HG02981 (cell line): ENCODE measurements around the gene SAMD13.

Experiments used
- ATAC-seq: cut with Tn5 transposase; IDR thresholded peaks from one replicate; pipeline ENCODE4 v1.9.1; 2021; ENCODE audit warnings: mild to moderate bottlenecking, moderate library complexity; ENCODE audit not compliant: unreplicated experiment

The SAMD13 gene

DNA sequence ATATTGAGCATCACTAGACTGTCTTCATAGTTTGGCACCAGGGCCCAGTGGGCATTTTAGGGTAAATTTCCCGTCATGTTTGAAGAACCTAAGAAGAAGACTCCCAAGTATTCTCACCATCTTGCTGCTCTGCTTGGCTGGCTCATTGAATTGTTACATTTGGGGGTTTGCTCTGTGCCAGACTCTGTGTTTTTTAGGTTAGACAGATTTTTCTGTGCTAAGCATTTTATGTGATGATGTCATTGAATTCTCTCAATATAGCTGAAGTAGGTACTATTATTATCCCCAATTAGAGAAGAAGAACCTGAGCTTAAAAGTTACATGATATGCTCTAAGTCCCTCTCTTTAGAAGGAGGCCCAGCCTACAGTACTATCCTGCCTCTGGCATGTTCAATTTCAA is 68.8 kb downstream of the SAMD13 start:
- no peak for ATAC-seq

DNA sequence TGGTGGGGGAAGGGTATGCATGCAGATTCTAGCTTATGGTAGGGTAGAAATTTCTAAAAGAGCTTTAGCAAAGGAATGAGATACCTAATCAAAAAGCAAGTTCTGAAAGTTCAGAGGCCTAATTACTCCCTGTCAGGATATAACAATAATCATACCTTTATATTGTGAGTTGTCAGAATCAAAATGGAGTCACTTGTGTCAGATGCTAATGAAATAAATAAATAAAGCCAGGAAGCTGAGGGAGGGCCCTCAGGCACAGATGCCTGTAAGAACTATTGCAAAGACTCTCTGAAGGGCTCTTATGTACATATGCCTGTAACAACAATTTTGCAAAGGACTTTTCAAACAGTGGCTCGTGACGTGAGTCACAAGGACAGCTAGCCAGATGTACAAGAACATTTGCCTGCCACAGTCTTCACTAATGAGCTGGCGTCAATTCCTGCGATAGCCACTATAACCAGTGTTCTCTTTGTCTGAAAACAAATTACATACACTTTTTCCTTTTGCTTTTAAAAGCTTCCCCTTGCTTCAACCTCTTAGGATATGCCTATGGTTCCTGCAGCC is 69.4 kb downstream of the SAMD13 start:
- no peak for ATAC-seq

DNA sequence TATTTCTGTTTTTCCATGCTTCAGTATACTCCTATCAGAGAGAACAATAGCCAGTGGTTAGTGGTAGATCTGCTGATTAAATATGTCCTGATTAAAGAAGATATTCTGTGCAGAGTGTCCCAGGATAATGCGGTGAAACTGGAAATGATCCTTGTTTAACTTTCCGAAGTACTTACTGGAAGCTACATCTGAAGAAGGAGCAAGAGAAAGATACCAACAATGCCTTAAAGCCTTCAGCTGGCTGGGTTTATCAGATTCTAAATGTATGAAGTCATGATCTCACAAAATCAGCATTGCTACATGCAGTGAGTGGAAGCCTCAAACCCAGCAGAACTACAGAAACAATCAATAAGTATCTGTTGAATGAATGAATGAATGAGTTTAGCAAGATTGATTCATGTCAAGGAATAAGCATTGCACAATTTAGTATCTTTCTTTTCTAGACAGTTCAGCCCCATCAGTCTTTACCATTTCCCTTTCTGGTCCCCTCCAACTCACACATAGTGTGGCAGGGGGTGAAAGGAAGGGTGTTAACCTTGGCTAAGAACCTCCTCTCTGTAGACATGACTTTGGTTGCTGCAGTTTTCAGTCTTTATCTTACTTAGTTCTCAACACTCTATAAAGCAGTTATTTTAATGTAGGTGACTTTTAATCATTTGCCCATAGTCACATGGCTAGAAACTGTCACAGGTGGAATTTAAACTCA is 72.1 kb downstream of the SAMD13 start:
- ATAC-seq = no peak

DNA sequence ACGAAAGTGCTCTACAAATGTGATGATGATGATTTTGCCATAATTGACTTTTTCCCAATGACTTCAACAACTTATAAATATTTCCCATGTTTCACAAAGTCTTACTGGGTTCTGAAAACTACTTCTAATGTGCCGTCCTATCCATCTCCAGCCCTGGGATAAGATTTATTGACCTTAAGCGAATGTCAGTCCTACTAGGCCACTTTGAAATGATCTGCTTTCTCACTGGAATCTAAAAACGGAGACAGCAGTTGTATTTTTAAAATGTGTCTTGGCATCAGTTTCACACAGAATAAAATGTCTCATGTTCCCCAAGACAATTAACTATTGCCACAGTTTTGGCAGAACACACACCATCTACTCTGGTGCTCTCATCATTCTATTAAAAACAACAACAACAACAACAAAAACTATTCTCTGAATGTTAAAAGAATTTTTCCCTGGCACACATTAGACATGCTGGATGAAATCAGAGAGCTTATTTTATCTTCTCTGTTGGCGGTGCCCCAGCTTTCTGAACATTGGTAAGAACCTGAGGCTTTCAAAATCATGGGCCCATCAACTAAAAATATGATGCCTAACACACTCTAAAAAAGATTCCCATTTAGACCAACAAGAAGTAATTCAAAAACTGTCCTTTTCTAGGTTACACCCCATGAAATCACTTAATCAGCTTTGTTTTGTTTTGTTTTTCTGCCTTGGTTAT is 73.6 kb downstream of the SAMD13 start:
- no peak for ATAC-seq

DNA sequence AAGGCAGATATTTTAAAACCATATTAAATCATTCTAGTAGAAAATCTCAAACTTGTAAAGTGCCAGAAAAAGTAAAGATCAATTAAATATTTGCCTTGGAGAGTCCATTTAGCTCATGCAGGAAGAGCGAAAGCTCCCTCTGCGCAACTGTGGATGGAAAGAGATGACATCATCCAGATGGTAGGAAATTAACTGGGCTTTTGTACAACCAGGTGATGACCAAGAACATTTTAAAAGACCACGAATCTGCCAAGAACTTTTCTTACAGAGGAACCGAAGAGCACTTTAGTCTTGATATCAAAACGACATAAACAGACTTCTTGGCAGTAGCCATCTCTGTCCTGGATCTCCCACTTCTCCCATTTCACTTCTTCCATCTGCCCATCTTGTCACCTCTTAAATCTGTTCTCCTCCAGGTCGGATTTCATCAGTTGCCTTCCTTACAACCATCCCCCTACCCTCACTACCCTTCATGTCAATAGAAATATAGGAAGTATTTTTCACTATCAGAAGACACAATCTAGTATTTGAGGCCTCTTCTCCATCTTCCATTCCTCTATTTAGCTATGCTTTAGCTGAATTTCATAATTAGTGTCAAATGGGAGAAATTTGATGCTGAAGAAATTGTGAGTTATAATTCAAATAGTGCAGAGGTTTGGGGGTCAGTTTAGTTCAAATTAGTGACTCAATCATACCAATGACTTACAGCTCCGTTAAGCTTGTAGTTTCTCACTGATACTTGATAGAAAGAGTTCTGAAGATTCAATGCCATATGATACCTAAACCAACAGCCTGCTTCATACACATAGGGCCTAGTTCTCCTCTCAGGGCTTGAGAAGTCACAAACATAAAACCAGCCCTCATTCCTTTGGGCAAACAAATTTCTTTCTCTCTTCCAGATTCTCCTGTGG is 74.7 kb downstream of the SAMD13 start:
- ATAC-seq = no peak

DNA sequence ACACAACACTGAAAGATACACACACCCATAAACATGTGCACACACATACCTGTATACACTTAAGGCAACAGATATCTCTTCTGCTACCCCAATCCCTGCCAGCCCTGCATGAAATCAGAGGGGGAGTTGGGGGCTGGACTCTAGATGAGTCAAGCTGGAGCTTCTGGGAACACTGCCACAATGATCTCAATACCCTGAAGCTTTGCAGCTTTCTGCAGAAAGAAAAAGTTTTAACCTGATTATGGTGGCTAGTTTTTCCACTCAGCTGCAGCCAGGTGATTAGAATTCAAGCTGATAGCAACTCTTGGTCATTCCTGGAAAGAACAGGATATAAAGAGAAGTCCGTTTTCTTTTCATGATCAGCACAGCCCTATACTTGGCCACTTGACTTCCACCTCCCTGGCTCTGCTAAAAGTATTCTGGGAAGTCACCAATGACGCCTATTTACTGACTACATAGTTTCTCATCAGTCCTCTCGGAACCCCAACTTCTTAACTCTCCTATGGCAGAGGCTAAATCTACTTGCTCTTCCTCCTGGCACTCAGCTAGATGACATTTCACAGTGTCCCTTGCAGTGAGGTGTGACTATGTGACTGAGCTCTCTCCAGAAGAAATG is 76.1 kb downstream of the SAMD13 start:
- no peak for ATAC-seq

DNA sequence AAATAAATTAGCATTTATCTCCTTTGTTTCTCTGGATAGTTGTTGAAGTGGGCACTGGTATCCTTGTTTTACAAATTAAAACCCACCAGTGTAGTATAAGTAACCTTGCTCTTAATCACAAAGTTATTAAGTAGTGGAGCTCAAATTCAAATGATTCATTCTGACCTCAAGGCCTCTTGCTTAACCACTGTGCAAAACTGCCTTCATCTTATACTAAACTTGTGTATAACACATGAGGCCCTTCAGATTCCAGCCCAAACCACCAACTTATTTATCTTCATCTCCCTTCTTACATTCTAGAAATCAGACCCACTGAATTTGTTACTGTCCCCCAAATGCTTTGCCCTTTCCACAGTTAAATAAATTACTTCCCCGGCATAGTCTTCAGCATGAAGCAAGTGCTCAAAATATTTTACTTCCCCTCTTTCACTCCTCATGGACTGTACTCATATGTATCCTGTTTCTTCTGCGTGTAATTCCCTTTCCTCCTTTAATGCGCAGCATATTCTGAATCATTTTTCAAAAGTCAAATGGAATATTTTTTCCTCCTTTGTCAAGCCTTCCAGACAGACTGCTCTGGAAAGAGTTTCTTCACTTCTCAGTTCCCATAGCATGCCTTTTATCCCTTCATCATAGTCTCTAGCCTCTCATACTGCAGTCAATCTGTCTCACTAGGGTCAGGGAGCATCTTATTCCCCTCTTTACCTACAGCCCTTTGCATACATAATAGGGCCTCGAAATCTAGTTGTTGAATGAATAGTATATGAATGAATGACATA is 77.8 kb downstream of the SAMD13 start:
- ATAC-seq = no peak

DNA sequence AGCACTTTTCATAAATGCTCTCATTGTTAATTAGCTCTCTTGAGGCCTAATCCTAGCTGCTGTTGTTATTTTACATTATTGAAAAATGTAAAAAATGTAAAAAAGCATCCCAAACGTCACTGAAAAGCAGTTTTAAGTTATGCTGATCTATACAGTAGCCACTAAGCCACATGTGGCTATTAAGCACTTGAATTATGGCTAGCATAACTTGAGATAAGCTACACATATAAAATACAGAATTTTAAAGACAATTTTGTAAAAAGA is 78.3 kb downstream of the SAMD13 start:
- no peak for ATAC-seq

DNA sequence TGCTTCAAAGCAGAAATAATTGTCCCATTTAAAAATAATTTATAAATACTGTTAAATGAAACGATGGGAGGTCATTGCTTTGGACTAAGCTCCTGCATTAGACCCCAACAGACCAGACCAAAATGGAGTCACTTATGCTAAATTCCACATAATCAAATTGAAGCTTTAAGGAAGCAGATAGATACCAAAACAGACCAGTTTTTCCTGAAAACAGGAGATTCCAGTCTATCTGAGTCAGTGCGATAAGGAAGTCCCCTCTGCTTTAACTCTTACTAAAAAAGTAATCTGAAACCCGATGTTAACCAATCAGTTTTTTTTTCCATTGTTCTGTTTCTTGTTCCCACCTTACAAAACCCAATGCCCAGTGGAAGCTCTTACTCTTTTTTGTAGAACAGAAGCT is 80.6 kb downstream of the SAMD13 start:
- no peak for ATAC-seq

DNA sequence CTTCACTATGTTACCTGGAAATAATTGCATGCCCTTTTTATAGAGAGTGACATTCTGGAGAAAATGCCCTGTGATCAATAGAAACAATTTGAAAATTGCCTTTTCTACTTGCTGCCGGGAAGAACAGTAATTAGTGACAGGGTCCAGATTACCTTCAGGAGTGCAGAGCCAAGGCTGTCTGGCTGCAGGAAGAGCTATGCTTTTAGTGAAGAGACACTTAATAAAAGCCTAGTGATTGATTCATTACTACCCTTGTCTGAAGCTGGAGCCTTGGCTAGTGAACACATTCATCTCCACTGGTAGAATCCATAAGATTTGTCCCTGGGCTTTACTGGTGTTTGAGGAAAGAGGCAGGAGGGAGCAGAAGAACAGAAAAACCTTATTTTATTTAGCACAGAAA is 83.8 kb downstream of the SAMD13 start:
- ATAC-seq = no peak

DNA sequence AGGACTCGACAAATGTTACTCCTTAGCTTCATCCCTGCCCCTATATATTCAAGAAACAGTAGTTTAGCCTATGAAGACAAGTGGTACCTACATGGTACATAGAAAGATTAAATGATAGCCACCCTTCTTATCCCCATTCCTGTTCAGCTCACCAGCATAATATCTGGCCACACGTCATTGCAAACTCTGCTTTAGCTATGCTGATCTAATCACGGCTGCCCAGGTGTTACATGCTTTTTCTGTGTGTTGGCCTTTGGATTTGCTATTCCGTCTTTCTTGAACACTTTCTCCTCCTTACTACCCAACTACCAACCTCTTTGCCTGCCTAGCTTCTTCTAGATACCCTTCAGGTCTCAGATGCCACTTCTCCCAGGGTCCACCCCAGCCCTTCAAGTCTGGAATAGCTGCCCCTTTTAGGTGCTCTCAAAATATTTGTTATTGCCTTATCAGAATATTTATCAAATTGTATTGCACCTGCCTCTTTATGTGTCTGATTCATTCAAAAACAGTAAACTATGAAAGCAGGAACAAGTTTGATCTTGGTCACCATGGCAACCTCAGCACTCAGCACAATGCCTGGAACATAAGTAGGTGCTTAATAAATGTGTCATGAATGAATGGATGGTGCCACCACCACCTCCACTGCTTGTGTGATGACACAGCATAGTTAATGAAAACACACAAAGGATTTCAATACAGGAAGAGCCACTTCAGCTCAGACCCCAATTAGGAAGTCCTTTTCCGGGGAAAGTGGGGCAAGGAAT is 85.4 kb downstream of the SAMD13 start:
- no peak for ATAC-seq

DNA sequence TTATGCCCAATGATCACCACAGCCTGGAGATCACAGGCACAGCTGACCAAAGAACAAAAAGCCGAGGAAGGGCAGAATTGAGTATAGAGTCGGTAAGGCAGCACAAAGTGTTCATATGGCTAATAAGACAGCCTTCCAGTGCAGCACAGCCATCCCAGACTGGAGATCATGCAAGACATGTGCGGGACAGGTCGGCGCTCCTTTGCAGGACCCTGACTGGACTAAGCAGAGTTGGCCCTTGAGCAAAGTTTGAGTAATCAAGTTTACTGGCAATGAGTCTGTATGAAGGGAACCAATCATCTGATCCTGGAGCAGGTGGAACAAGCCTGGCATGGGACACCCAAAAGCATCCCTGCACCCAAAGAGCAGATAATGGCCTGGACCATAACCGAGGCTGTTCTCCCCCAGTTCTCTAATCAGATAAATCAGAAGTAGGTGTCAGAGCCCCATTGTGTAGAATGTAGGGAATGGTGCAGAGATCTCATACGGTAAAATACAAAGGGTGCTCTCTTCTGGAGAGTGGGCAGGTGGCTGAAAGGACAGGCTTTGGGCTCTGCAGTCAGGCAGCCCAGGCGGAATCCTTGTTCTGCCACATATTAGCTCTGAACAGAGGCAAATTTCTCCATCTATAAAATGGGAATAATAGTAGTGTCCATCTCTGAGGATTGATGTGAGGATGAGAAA is 86.1 kb downstream of the SAMD13 start:
- no peak for ATAC-seq

DNA sequence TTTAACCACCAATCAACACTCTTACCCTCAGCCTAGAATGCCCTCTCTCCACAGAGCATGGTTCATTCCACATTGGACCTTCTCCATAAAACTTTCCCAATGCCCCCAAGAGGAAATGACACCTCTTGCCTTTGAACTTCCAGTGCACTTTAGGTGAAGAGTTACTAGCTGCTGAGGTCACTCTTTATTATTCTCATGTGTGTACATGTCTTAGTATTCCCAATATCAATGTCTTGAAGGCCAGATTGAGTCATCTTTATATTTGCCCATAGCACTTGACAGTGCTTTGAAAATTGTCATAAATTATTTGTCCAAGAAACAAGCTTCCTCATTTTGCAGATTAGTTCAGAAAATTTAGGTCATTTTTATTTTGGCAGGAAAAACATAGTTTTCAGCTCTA is 88.7 kb downstream of the SAMD13 start:
- ATAC-seq = no peak

DNA sequence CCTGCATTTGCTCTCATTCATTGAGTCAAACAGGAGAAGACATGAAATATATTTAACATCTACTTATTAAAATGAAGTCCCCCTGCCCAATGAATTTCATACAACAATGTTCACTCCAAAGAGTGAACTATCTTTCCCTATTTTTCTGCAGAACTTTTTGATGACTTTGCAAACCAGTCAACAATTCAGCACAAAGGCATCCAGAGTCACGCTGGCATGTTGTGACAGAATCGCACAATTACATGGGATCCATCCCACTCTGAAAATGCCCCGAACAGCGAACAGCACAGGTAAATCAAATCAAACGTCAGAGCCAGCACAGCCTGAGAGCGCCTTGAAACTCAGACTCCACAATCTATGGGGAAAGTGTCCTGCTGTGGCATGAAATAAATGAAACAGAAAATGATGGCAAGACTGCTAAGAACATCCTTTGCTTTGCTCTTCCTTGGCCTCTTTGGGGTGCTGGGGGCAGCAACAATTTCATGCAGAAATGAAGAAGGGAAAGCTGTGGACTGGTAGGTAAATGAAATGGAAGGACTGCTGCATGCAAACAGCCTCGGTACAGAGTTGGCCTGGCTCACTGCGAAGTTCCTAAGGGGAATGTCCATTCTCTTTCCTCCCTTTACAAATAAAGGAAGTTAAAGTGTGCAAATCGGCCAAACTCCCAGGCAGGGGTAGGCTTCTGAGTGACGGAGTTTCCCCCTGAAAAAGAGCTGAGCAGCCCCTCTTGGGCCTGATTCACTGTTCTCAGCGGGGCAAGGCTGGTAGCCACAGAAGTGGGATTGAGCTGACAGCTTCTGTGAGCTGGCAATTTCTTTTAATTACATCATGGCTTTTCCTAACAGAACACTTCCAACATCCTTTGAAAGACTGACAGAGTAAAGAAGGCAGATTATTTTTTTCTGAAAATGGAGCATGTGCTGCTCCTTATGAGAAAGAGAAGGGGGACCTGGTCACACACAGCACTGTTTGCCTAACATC is 97.0 kb downstream of the SAMD13 start, which contains the start of gene DNASE2B:
Gene DNASE2B (plus strand): TSS at position 310 of the 981 bp plus-strand sequence. CDS start 81 bp downstream, at position 391.
- no peak for ATAC-seq
